SK-N-SH (cell line): ENCODE results near the gene ERVW-1. TPM values are rescaled to one million over a fixed set of nuclear protein-coding genes. Genes with fewer than 3 reads are reported as not detected.

ENCODE experiments used
- CTCF ChIA-PET: fragments of 300-600, 350-600 bp; formaldehyde crosslinking; extraction: SDS; loops from one replicate; lab custom pipeline; 2021; lab: Yijun Ruan, JAX
- POLR2A ChIA-PET: fragments of 350-600 bp; sonication (Branson Sonifier 250); formaldehyde crosslinking; extraction: SDS; loops from one replicate; lab custom pipeline; 2020; ENCODE audit warnings: antibody characterized with exemption, inconsistent platforms; lab: Yijun Ruan, JAX
- DNase-seq: peaks from one replicate; pipeline ENCODE4 v3.0.0; 2012
- H2AFZ ChIP-seq: fragments of 200-600 bp; sonication (generic); 2 replicates; pipeline ENCODE4 v1.8.1; 2016; ENCODE audit warnings: antibody characterized with exemption, mild to moderate bottlenecking, low read depth
- H3F3A ChIP-seq: fragments of 200-600 bp; sonication (generic); replicated peaks from 2 replicates; pipeline ENCODE3; 2016; ENCODE audit warnings: antibody characterized with exemption, mild to moderate bottlenecking; ENCODE audit not compliant: insufficient read depth
- H3K27ac ChIP-seq, 2 experiments: fragments of 200-500 bp in 1 of 2; fragments of 200-600 bp in 1 of 2; sonication (Bioruptor generic) in 1 of 2; sonication (generic), shearing (Covaris generic) in 1 of 2; 2 replicates each; pipeline versions ENCODE4 v1.5.1 to v1.6.1; 2014 to 2016; ENCODE audit warnings: low read depth in 2 of 2, inconsistent platforms in 1 of 2, low read length in 1 of 2, mild to moderate bottlenecking in 1 of 2, mixed read lengths in 1 of 2
- H3K27me3 ChIP-seq: fragments of 200-600 bp; sonication (generic), shearing (Covaris generic); 2 replicates; pipeline ENCODE4 v1.6.1; 2016; ENCODE audit warnings: mixed run types; ENCODE audit not compliant: insufficient read depth
- H3K36me3 ChIP-seq, 2 experiments: fragments of 200-500 bp in 1 of 2; fragments of 200-600 bp in 1 of 2; sonication (Bioruptor generic) in 1 of 2; sonication (generic) in 1 of 2; replicated peaks in 1 of 2; 2 replicates each; pipeline versions ENCODE3 to v1.5.1; 2014 to 2016; ENCODE audit warnings: low read length in 1 of 2, mild to moderate bottlenecking in 1 of 2; ENCODE audit not compliant: insufficient read depth in 2 of 2, control insufficient read depth in 1 of 2
- H3K4me1 ChIP-seq, 2 experiments: fragments of 200-500 bp in 1 of 2; fragments of 200-600 bp in 1 of 2; sonication (Bioruptor generic) in 1 of 2; sonication (generic), shearing (Covaris generic) in 1 of 2; 2 replicates each; pipeline versions ENCODE4 v1.5.1 to v1.6.1; 2014 to 2016; ENCODE audit warnings: low read depth in 1 of 2, low read length in 1 of 2, mixed run types in 1 of 2; ENCODE audit not compliant: insufficient read depth in 2 of 2, control insufficient read depth in 1 of 2
- H3K4me2 ChIP-seq: fragments of 200-600 bp; sonication (generic), shearing (Covaris generic); 2 replicates; pipeline ENCODE4 v1.6.1; 2017; ENCODE audit warnings: mixed run types
- H3K4me3 ChIP-seq, 2 experiments: fragments of 200-500 bp in 1 of 2; fragments of 200-600 bp in 1 of 2; sonication (Bioruptor generic) in 1 of 2; sonication (generic), shearing (Covaris generic) in 1 of 2; 2 replicates each; pipeline versions ENCODE4 v1.5.1 to v1.8.1; 2014 to 2016; ENCODE audit warnings: low read depth in 2 of 2, inconsistent platforms in 1 of 2, low read length in 1 of 2, mild to moderate bottlenecking in 1 of 2, mixed read lengths in 1 of 2, moderate library complexity in 1 of 2
- H3K79me2 ChIP-seq: fragments of 200-600 bp; sonication (generic); 2 replicates; pipeline ENCODE4 v1.8.1; 2017; ENCODE audit warnings: mild to moderate bottlenecking; ENCODE audit not compliant: insufficient read depth
- H3K9ac ChIP-seq: fragments of 200-600 bp; sonication (generic); 2 replicates; pipeline ENCODE4 v1.6.1; 2017; ENCODE audit warnings: mixed run types
- H3K9me2 ChIP-seq: fragments of 200-600 bp; sonication (generic); 2 replicates; pipeline ENCODE4 v1.6.1; 2017; ENCODE audit warnings: mixed run types
- H3K9me3 ChIP-seq: fragments of 200-600 bp; sonication (generic); 2 replicates; pipeline ENCODE4 v1.6.1; 2017; ENCODE audit warnings: mixed run types, mild to moderate bottlenecking, moderate library complexity
- H4K20me1 ChIP-seq: fragments of 200-600 bp; sonication (generic); 2 replicates; pipeline ENCODE4 v1.6.1; 2017; ENCODE audit warnings: mild to moderate bottlenecking, mixed run types; ENCODE audit not compliant: insufficient read depth
- CHD2 ChIP-seq: fragments of 150-350 bp; IDR thresholded peaks from 2 replicates; pipeline ENCODE4 v1.6.1; 2018; ENCODE audit warnings: low read length; ENCODE audit not compliant: partially characterized antibody
- ELF1 ChIP-seq: IDR thresholded peaks from 2 replicates; pipeline ENCODE4 v1.4.0; 2012
- EP300 ChIP-seq, 2 experiments: IDR thresholded peaks; 2 replicates each; pipeline versions ENCODE4 v1.4.0 to v1.6.1; 2012; ENCODE audit warnings: borderline replicate concordance in 1 of 2, low read depth in 1 of 2, low read length in 1 of 2
- EZH2phosphoT487 ChIP-seq: fragments of 200-600 bp; sonication (generic); IDR thresholded peaks from 2 replicates; pipeline ENCODE4 v1.6.1; 2017; ENCODE audit warnings: low read depth, mixed run types, mild to moderate bottlenecking, antibody characterized with exemption, moderate library complexity, borderline replicate concordance
- FOSL2 ChIP-seq: IDR thresholded peaks from 2 replicates; pipeline ENCODE4 v1.4.0; 2012; ENCODE audit warnings: low read depth, mild to moderate bottlenecking, moderate library complexity, borderline replicate concordance
- FOXM1 ChIP-seq: IDR thresholded peaks from 2 replicates; pipeline ENCODE4 v1.4.0; 2012; ENCODE audit warnings: low read depth, mild to moderate bottlenecking
- GABPA ChIP-seq: IDR thresholded peaks from 2 replicates; pipeline ENCODE4 v1.4.0; 2012; ENCODE audit warnings: low read depth, mild to moderate bottlenecking
- IRF3 ChIP-seq: fragments of 150-350 bp; IDR thresholded peaks from 2 replicates; pipeline ENCODE4 v1.6.1; 2016; ENCODE audit warnings: mild to moderate bottlenecking, low read depth, low read length
- JUND ChIP-seq: IDR thresholded peaks from 2 replicates; pipeline ENCODE4 v1.4.0; 2012
- NRF1 ChIP-seq: IDR thresholded peaks from 2 replicates; pipeline ENCODE4 v1.6.1; 2012; ENCODE audit warnings: low read depth, mild to moderate bottlenecking, low read length
- RAD21 ChIP-seq: IDR thresholded peaks from 2 replicates; pipeline ENCODE4 v1.6.1; 2012; ENCODE audit warnings: mild to moderate bottlenecking, low read length
- RCOR1 ChIP-seq: fragments of 150-350 bp; IDR thresholded peaks from 2 replicates; pipeline ENCODE4 v1.6.1; 2017; ENCODE audit warnings: antibody characterized with exemption, low read length
- SIN3A ChIP-seq: IDR thresholded peaks from 2 replicates; pipeline ENCODE4 v1.6.1; 2012; ENCODE audit warnings: low read depth, mild to moderate bottlenecking, low read length, moderate library complexity, borderline replicate concordance
- TEAD4 ChIP-seq: IDR thresholded peaks from 2 replicates; pipeline ENCODE4 v1.4.0; 2012; ENCODE audit warnings: mild to moderate bottlenecking, borderline replicate concordance; ENCODE audit not compliant: insufficient read depth
- USF2 ChIP-seq: fragments of 150-350 bp; IDR thresholded peaks from 2 replicates; pipeline ENCODE4 v1.6.1; 2017; ENCODE audit warnings: antibody characterized with exemption, low read length, low read depth, borderline replicate concordance
- YY1 ChIP-seq: IDR thresholded peaks from 2 replicates; pipeline ENCODE4 v1.4.0; 2012; ENCODE audit warnings: low read depth, mild to moderate bottlenecking
- WGBS: methylation state at CpG from one replicate; pipeline ENCODE4 v1.1.6; 2017; ENCODE audit warnings: low lambda C conversion rate; 5-methylcytosine and 5-hydroxymethylcytosine counted together
- polyA plus RNA-seq, 3 experiments: library from polyadenylated mRNA; depleted of rRNA; stranded (reverse); fragments of >200 nt; gene quantifications; 2 replicates each; pipeline ENCODE4 v1.2.3, GENCODE V29; 2012

The ERVW-1 gene
- polyA plus RNA-seq, 1 of the 3 experiments (the other 2 are of a cell fraction): not detected

GRCh38 chr7:92520024-92520423 is 42.3 kb upstream of the ERVW-1 start:
- no peak overlapping the region for H3K27ac ChIP-seq
- peaks cover 26 to 34% of the 10 kb centered on the region in 2 experiments for H3K36me3 ChIP-seq
- POLR2A ChIA-PET: no interaction called here
- H4K20me1 ChIP-seq: no peaks in the 10 kb centered on the region
- WGBS: 100% methylated on average over 1 of the region's 1 CpG
- H3K4me1 ChIP-seq: no peaks in the 10 kb centered on the region
- CTCF ChIA-PET: no interaction called here
- H3K9ac ChIP-seq: no peak overlapping the region
- no peaks in the 10 kb centered on the region for H3K9me2 ChIP-seq
- no peaks in the 10 kb centered on the region for H3K27me3 ChIP-seq
- H3K79me2 ChIP-seq: peaks cover 23% of the 10 kb centered on the region
- no peaks in the 10 kb centered on the region for H3F3A ChIP-seq
- no peak for DNase-seq
- H3K4me3 ChIP-seq: no peak overlapping the region
- no peak overlapping the region for H3K4me2 ChIP-seq
- no peaks in the 10 kb centered on the region for H3K9me3 ChIP-seq
- TF ChIP-seq TEAD4 (no peak), IRF3 (no peak), NRF1 (no peak), JUND (no peak), EZH2phosphoT487 (no peak), SIN3A (no peak), RCOR1 (no peak), CHD2 (no peak), EP300 (IDR thresholded peaks at IDR 0.05; ENCODE audit: borderline replicate concordance in 1 of 2, low read depth in 1 of 2, low read length in 1 of 2) (no peak), YY1 (no peak), RAD21 (no peak)
- TF ChIP-seq, all 33 proteins: peak for 0
- no peak overlapping the region for H2AFZ ChIP-seq

- H3K27ac ChIP-seq: peak overlapping the region in 1 of 2 experiments; percentile 54; a peak in 2 of 4 replicates
- H3K4me2 ChIP-seq: no peak overlapping the region
- H3K9me2 ChIP-seq: no peaks in the 10 kb centered on the region
- H3K4me1 ChIP-seq: no peaks in the 10 kb centered on the region
- CTCF ChIA-PET: interaction anchor here (0.8 to 1.0 kb wide), 2 partner anchors 11 to 22 kb away, joined by 3 to 5 read pairs; partner anchors contain the start of genes PEX1 and RBM48
- no peaks in the 10 kb centered on the region for H4K20me1 ChIP-seq
- H2AFZ ChIP-seq: no peak overlapping the region
- H3F3A ChIP-seq: no peaks in the 10 kb centered on the region
- no peaks in the 10 kb centered on the region for H3K9me3 ChIP-seq
- peaks cover 6% of the 10 kb centered on the region; the same call in 1 of the 2 replicates for H3K79me2 ChIP-seq
- H3K4me3 ChIP-seq: no peak overlapping the region
- 74% methylated on average over 3 of the region's 3 CpGs for WGBS
- peaks cover 37 to 46% of the 10 kb centered on the region in 2 experiments for H3K36me3 ChIP-seq
- DNase-seq: no peak
- POLR2A ChIA-PET: no interaction called here
- H3K27me3 ChIP-seq: no peaks in the 10 kb centered on the region
- TF ChIP-seq FOSL2 (0 out of 2 replicates have a peak, but pooled peaks have one; percentile 4), SIN3A (no peak), FOXM1 (no peak), JUND (no peak), ELF1 (no peak), GABPA (no peak), USF2 (no peak)
- H3K9ac ChIP-seq: no peak overlapping the region
Observed at GRCh38 chr7:92517631-92518030, 39.9 kb upstream of the ERVW-1 start.
